GM12878 (cell line): Measurements from ENCODE around the gene CWF19L2.

ENCODE experiments used
- CTCF ChIP-seq, 3 experiments: IDR thresholded peaks in 2 of 3; conservative IDR thresholded peaks in 1 of 3; 2 replicates each; pipeline ENCODE4 v1.5.1; 2011; ENCODE audit warnings: low read depth in 3 of 3, low read length in 3 of 3, mild to moderate bottlenecking in 3 of 3, control low read depth in 2 of 3, moderate library complexity in 2 of 3, inconsistent platforms in 1 of 3, mixed read lengths in 1 of 3; ENCODE audit not compliant: control insufficient read depth in 2 of 3, insufficient read depth in 1 of 3; ENCODE audit errors: extremely low read depth in 1 of 3
- POLR2A ChIP-seq: IDR thresholded peaks from 2 replicates; pipeline ENCODE4 v1.6.1; 2011; ENCODE audit warnings: low read depth, mild to moderate bottlenecking, low read length
- POLR2AphosphoS5 ChIP-seq: IDR thresholded peaks from 2 replicates; pipeline ENCODE4 v1.6.1; 2011; ENCODE audit warnings: mild to moderate bottlenecking, low read length, inconsistent platforms
- RFX5 ChIP-seq: IDR thresholded peaks from 2 replicates; pipeline ENCODE4 v1.6.1; 2011; ENCODE audit warnings: low read depth, low read length, improper control_type of control experiment
- SIX5 ChIP-seq: IDR thresholded peaks from 2 replicates; pipeline ENCODE4 v1.6.1; 2011; ENCODE audit warnings: mild to moderate bottlenecking, low read depth, low read length, moderate library complexity; ENCODE audit not compliant: severe bottlenecking

- TF ChIP-seq POLR2AphosphoS5 (no peak), CTCF (IDR thresholded peaks at IDR 0.05 in 2 of 3, conservative IDR thresholded peaks at IDR 0.05 in 1 of 3; ENCODE audit: control insufficient read depth in 2 of 3, extremely low read depth in 1 of 3, insufficient read depth in 1 of 3, low read depth in 3 of 3, low read length in 3 of 3) (no peak), RFX5 (no peak), POLR2A (no peak), SIX5 (no peak)
These were observed 97.9 kb downstream of the CWF19L2 start for GRCh38 chr11:107359701-107360100.
